DLD1 (cell line): Measurements from ENCODE around the gene TGFBI.

Source experiments
- in situ Hi-C: cut with HindIII; loops from 2 replicates; pipeline ENCODE4 v1.10.0; 2017; ENCODE audit warnings: low sequenced_read_pairs

The TGFBI gene

GRCh38 chr5:136000932-136001331, 27.9 kb upstream of the TGFBI start:
- in situ Hi-C loops: no loop called here

DNA sequence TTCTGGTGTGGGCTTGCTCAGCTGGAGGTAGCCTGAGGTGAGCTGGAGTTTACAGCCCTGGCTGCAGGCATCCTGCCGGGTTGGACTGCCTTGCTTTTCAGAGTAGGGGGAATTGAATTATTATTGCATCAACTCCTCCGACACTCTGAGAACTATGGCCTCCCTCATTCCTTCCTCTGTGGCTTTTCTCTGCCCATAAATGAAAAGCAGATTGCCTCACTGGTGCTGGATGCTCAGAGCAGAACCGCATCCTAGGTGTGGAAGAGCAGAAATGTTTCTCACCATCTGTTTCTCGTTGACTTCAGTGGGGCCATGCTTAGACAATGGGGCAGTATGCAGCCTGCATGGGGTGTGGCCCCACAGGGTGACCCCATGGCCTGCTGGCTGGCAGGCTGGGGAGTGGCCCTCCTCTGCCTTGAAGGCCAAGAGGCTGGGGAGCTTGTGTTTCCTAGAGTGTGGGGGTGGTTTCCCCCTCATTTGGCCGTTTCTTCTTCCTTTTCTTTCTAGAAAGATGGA, 27.3 kb upstream of the TGFBI start:
- in situ Hi-C loops: no loop called here

GRCh38 chr5:136004436-136004835, 24.4 kb upstream of the TGFBI start:
- in situ Hi-C loops: no loop called here

DNA sequence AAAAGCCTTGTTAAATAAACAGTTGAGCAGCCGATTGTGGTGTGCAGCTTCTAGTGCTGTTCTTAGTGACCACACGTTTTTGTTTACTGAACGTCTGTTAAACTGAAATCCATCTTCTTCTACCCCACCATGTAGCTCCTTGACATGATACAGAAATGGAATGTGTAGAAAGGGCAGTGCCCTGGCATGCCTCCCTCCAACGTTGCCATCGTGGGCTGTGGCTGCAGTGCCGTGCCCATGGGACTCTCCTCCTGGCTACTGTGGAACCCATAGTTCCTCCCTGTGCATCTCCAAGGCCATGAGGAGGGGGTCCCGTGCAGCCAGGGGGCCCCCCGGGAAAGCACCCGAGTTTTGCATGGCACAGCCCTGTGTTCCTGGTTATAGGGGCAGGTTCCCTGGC, 23.3 kb upstream of the TGFBI start:
- in situ Hi-C loops: no loop called here

DNA sequence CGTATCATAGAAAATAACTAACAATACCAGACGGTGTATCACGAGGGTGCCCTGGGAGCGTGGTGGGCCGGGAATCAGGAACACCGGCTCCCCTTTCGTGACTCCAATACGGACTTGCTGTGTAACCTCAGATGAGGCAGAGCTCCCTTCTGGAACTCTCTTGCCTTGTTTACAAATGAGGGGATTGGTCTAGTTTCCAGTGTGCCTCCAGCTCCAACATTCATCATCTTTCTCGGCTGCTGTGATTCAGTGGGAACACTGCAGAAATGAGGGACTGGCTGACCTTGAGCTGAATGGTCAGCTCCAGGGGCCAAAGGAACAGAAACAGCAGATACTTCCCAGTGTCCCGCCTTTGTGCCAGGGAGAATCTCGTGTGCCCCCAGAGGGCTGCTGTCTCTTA, 22.6 kb upstream of the TGFBI start:
- in situ Hi-C loops: no loop called here

DNA sequence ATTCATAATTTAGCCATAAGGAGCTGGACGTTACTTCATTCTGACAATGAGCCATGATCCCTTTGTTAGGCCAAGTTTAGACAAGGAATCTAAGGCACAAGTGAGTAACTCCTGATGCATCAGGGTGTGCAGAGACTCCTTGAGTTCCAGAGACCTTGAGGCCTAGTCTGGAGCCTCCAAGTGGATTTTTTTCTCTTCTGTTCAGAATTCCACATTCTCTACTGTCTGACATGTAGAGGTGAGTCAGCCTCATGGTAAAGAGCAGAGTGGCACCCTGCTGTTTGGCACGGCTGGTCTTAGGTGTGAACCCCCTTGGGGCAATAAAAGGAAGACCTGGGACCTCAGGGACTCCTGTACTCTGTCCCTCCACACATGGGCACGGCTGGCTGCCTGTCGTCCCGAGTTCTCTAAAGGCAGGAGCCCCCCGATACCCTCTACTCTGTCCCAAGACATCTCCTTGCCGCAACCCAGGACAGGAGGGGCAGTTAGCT, 22.0 kb upstream of the TGFBI start:
- in situ Hi-C loops: no loop called here

DNA sequence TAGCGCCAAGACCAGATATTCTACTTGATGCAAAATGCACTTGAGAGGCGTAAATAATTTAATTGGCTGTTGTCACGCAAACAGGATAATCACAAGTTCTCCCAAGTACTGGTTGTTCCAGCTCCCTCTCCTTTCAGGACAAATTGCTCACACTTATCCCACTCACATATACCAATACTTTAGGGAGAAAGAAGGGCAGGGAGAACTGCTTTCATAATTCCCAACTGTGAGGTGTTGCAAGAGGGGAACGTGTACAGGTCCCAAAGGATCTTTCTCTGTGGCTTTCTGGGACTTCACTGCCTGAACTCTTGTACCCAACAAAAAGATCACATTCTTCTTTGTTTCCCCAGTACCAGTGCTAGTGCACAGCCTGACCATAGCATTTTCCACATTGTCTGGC, 21.5 kb upstream of the TGFBI start:
- in situ Hi-C loops: no loop called here

GRCh38 chr5:136011414-136012001, 17.3 kb upstream of the TGFBI start:
- in situ Hi-C loops: no loop called here

DNA sequence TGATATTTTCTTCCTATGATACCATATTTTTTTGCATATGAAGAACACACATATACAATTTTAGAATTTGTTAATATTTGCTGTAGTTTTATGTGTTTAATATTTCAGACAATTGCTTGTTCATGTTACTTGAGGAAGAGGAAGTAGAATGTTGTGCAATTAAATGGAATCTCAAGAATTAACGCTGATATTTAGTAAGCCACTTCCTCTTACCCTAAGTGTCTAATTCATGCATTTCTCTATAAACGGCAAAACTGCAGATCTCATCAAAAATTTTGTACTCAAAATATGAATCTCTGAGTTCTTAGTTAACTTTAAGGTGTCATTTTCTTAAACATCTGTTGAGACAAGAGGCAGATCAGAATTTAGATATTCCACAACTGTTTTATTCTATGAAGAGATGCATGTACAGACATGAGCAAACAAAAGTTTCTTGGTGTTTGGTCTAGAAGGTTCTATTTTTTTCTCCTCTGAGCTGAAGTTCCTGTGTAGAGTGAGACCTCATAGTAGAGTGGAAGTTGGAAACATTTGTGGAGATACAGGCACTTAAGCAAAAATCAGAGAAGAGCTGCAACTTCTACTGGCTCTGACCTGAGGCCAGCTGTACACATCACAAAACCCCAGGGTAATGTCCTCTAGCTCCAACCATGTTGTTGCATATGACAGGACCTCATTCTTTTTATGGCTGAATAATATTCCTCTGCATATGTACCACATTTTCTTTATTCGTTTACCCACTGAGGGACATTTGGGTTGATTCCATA, 16.6 kb upstream of the TGFBI start:
- in situ Hi-C loops: no loop called here

DNA sequence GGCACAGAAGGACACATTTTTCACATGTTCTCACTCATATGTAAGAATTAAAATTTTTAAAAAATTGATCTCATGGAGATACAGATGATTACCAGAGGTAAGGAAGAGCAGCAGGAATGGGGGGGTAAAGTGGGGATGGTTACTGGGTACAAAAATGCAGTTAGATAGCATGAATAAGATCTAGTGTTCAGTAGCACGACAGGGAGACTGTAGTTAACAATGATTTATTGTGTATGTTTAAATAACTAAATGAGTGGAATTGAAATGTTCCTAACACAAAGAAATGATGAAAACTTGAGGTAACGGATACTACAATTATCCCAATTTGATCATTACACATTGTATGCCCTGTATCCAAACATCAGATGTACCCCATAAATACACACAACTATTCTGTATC, 15.2 kb upstream of the TGFBI start:
- in situ Hi-C loops: no loop called here

GRCh38 chr5:136014049-136015002, 14.5 kb upstream of the TGFBI start:
- in situ Hi-C loops: no loop called here

- in situ Hi-C loops: no loop called here
Measured at GRCh38 chr5:136015003-136015375, 13.8 kb upstream of the TGFBI start.

DNA sequence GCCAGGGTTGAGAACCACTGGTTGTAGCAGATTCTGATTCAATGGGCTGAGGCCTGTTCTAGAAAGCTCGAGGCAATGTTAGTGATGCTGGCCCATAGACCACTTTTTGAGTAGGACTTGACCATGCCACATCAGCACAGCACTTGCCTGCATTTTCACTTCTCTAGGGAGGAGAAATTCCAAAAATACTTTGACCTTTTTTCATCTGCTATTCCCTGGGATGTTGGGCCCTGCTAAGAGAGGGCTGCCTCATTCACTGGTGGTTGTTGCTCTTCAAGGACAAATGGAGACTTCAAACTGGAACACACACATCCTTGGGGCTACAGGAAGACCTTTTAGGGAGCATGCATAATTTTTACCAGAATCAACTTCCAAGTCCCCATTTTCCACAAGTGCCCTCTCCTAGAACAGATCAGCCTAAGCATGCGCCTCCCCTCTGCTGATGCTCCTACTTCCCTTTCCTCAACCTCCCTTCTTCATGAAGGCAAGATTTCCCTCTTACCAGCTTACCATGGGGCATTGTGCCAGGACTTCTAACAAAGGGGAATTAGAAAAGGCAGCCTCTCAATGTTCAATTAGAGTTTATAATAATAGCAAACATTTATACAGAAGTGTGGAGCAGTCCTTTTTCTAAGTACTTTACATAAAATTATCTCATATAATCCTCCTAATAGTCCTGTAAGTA, 12.7 kb upstream of the TGFBI start:
- in situ Hi-C loops: no loop called here

GRCh38 chr5:136016945-136017530, 11.8 kb upstream of the TGFBI start:
- in situ Hi-C loops: no loop called here

DNA sequence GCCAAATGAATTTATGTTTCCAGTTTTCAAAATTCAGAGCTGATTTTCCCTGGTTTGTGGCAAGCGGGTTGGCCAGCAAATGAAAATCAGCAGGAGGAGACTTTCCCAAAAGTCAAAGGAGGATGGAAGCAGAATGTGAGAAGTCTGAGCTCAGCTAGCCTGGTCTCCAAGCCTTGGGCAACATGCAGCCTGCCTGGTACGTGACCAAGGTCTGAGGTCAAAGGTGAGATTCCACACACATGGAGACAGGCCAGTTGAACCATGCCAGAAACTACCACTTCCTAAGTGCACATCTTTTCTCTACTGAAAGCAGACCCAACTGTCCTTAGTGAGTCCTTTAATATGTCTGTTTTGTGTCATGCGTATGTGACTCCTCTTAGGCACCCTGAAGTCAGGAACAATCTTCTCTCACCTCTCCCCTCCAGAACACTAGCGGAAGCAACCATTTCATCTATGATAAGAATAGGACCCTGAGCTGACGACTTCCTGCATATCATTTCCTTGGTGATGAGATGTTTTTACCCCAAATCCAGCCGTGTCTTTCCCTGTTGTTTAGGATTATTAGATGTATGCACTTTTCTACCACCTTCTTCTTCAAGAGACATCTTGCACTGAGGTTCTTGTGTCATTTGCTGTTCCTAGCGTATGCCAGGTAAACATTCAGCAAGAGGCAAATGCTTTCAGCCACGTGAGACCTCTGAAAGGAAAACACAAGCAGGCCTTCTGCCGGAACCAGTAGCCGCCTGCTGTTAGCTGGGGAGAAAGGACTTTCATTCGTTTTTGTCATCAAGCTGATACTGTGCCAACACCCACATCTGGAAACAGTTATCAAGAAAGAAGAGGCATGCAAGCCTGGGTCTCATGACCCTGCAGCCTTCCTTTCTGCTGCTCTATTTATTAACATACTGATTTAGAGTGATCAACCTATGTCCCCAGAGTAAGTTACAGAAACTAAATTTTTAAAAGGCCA, 9.7 kb upstream of the TGFBI start:
- in situ Hi-C loops: no loop called here

GRCh38 chr5:136020001-136020382, 8.8 kb upstream of the TGFBI start:
- in situ Hi-C loops: no loop called here

DNA sequence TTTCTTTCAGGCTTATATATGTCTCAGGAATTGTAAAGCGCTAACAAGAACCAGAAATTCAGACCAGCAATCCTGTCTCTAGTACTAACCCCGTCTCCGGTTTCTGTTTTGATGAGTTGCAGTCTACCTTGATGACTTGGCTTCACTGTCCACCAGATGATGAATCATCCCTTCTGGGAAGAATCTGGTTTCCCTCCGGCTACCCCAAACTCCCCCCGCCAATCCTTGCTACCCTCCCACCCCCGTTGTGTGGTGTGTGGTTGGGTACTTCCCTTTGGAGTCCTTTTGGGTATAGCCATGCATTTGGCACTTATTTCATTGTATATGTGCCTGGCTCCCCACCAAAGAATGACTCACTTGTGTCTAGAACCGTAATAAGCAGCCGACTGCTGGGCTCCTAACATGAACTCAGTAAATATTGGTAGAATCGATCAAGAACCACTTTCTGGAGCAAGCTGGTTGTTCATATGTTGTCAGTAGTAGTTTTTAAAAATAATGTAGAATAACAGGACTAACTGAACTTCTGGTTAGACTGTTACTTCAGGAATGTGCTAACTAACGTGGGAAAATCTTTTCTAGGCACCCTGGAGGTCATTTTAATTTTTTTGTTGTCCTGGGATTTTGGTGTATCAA, 8.3 kb upstream of the TGFBI start:
- in situ Hi-C loops: no loop called here

DNA sequence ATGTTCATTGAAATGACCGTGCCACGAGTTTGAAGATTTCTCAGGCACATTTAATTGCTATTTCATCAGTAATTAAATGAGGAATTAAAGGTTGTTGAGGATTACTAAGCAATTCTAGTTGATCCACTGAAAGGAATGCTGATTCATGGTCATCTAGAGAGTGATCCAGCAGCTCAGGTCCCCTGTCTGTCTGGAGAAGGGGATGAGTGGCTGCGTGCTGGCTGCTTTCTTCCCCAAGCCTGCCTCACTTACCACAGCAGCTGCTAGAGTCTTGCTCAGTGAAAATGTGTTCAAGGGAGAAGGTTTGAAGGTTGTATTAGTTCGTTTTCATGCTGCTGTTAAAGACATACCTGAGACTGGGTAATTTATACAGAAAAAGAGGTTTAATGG, 7.8 kb upstream of the TGFBI start:
- in situ Hi-C loops: no loop called here

GRCh38 chr5:136022965-136023364, 5.8 kb upstream of the TGFBI start:
- in situ Hi-C loops: no loop called here
